GM23338 (cell line): Measurements from ENCODE around the gene LRCH3. TPM values are rescaled to one million over a fixed set of nuclear protein-coding genes. Genes with fewer than 3 reads are reported as not detected.

Experiments
- ATAC-seq: fragments of 200-7000 bp; cut with Tn5 transposase; 3 replicates; pipeline ENCODE4 v1.9.1; 2020
- DNase-seq: peaks from one replicate; pipeline ENCODE4 v3.0.0-alpha.2; 2015; ENCODE audit warnings: low spot score
- H2AFZ ChIP-seq: fragments of 200-600 bp; sonication (generic); 2 replicates; pipeline ENCODE4 v1.8.0; 2016; ENCODE audit warnings: antibody characterized with exemption, mild to moderate bottlenecking, moderate library complexity
- H3F3A ChIP-seq: fragments of 200-600 bp; sonication (generic); replicated peaks from 2 replicates; pipeline ENCODE4 v1.8.0; 2017; ENCODE audit warnings: antibody characterized with exemption, mixed run types, low read depth
- H3K27ac ChIP-seq: fragments of 200-600 bp; sonication (generic); 2 replicates; pipeline ENCODE4 v1.6.1; 2016; ENCODE audit warnings: low read depth
- H3K27me3 ChIP-seq: fragments of 200-600 bp; sonication (generic); 2 replicates; pipeline ENCODE4 v1.8.0; 2016; ENCODE audit warnings: mild to moderate bottlenecking, mixed run types, moderate library complexity; ENCODE audit not compliant: insufficient read depth
- H3K36me3 ChIP-seq: fragments of 200-600 bp; sonication (generic); 2 replicates; pipeline ENCODE4 v1.8.0; 2016; ENCODE audit warnings: mild to moderate bottlenecking; ENCODE audit not compliant: insufficient read depth
- H3K4me1 ChIP-seq: fragments of 200-600 bp; sonication (generic); 2 replicates; pipeline ENCODE4 v1.8.0; 2016; ENCODE audit warnings: mild to moderate bottlenecking, moderate library complexity; ENCODE audit not compliant: insufficient read depth
- H3K4me2 ChIP-seq: fragments of 200-600 bp; sonication (generic); 2 replicates; pipeline ENCODE4 v1.7.1; 2017; ENCODE audit warnings: mixed run types
- H3K4me3 ChIP-seq: fragments of 200-600 bp; sonication (generic); 2 replicates; pipeline ENCODE4 v1.6.1; 2016; ENCODE audit warnings: mixed run types
- H3K79me2 ChIP-seq: fragments of 200-600 bp; sonication (generic); replicated peaks from 2 replicates; pipeline ENCODE4 v1.8.0; 2017; ENCODE audit warnings: mild to moderate bottlenecking; ENCODE audit not compliant: insufficient read depth
- H3K9me2 ChIP-seq: fragments of 200-600 bp; sonication (generic); 2 replicates; pipeline ENCODE4 v1.8.0; 2017; ENCODE audit not compliant: insufficient read depth
- H4K20me1 ChIP-seq: fragments of 200-600 bp; sonication (generic); replicated peaks from 2 replicates; pipeline ENCODE4 v1.8.0; 2017; ENCODE audit warnings: mild to moderate bottlenecking; ENCODE audit not compliant: insufficient read depth
- H3K27ac Mint-ChIP-seq: 2 replicates; pipeline ENCODE4 v1.8.0; 2020; ENCODE audit warnings: inconsistent platforms, mild to moderate bottlenecking, moderate library complexity, mixed read lengths
- H3K27me3 Mint-ChIP-seq: 3 replicates; pipeline ENCODE4 v1.8.0; 2022; ENCODE audit warnings: low read depth, mild to moderate bottlenecking, moderate library complexity, mixed read lengths, inconsistent platforms; ENCODE audit not compliant: insufficient read depth, poor library complexity
- H3K36me3 Mint-ChIP-seq: 3 replicates; pipeline ENCODE4 v1.8.0; 2021; ENCODE audit warnings: low read depth, mild to moderate bottlenecking, inconsistent platforms, moderate library complexity, mixed read lengths
- H3K4me1 Mint-ChIP-seq: 3 replicates; pipeline ENCODE4 v1.8.0; 2020; ENCODE audit warnings: mild to moderate bottlenecking, inconsistent platforms, mixed read lengths
- H3K4me3 Mint-ChIP-seq: 3 replicates; pipeline ENCODE4 v1.8.0; 2021; ENCODE audit warnings: moderate library complexity, mild to moderate bottlenecking, inconsistent platforms, mixed read lengths
- H3K9me3 Mint-ChIP-seq: 3 replicates; pipeline ENCODE4 v1.8.0; 2020; ENCODE audit warnings: moderate library complexity, mild to moderate bottlenecking, inconsistent platforms, mixed read lengths
- NANOG ChIP-seq: IDR thresholded peaks from 2 replicates; pipeline ENCODE4 v1.6.1; 2016; ENCODE audit warnings: antibody characterized with exemption, borderline replicate concordance
- polyA plus RNA-seq: library from polyadenylated mRNA; unstranded; fragments of >200 nt; fragmentation: Nextera tagmentation; extraction: Ambion mirVana; gene quantifications from 2 replicates; pipeline ENCODE4 v1.2.1, GENCODE V29; 2016
- total RNA-seq: library from RNA; depleted of rRNA; stranded (reverse); fragments of >200 nt; shearing (Covaris generic); gene quantifications from 2 replicates; pipeline ENCODE4 v1.2.3, GENCODE V29; 2014
- TF ChIP-seq, protein P1 (sequence below): fragments of 250-450 bp; sonication (Bioruptor Pico); IDR thresholded peaks from 2 replicates; pipeline ENCODE4 v1.5.0; 2020; ENCODE audit warnings: mild to moderate bottlenecking, moderate library complexity
- TF ChIP-seq, protein P2 (sequence below), 2 experiments: fragments of 200-600 bp in 1 of 2; sonication (generic) in 1 of 2; conservative IDR thresholded peaks; 2 replicates each; pipeline versions ENCODE4 v1.5.1 to v1.6.1; 2016 to 2017; ENCODE audit warnings: antibody characterized with exemption in 2 of 2, low read depth in 2 of 2, mild to moderate bottlenecking in 2 of 2, moderate library complexity in 1 of 2
- TF ChIP-seq, protein P3 (sequence below): IDR thresholded peaks from 2 replicates; pipeline ENCODE4 v1.6.1; 2016; ENCODE audit warnings: antibody characterized with exemption

The LRCH3 gene
- total and polyA plus RNA-seq, 2 experiments from 2014 or later = 22.9 to 60.0 TPM

DNA sequence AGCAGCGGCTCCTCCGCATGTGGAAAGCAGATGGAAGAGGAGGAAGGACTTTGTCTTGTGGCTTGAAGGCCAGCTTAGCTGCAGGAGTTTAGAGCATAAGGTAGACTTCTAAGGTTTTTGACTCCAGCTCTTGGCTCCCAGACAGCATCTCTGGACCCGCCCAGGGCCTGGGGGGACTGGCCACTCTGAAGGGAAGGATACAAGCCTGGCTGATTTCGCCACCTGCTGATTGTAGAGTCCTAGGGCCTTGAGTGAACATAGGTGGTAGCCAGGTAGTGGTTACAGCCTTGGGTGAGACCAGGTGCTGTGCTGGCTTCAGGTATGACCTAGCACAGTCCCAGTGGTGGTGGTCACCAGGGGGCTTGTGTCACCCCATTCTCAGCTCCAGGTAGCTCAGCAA is 110.6 kb downstream of the LRCH3 start:
- no peak overlapping the region for H3K27ac ChIP-seq
- no peaks in the 10 kb centered on the region for H3K9me2 ChIP-seq
- Mint-ChIP-seq H3K4me1 (peaks cover 17% of the 10 kb centered on the region), H3K9me3 (no peaks in the 10 kb centered on the region; the same call in 1 of the 3 replicates), H3K36me3 (peaks cover 5% of the 10 kb centered on the region; the same call in 2 of the 3 replicates), H3K4me3 (no peak overlapping the region), H3K27me3 (peaks cover 5% of the 10 kb centered on the region), H3K27ac (no peak overlapping the region)
- H3K4me2 ChIP-seq = no peak overlapping the region
- no peak for TF ChIP-seq NANOG
- TF ChIP-seq, protein P1, sequence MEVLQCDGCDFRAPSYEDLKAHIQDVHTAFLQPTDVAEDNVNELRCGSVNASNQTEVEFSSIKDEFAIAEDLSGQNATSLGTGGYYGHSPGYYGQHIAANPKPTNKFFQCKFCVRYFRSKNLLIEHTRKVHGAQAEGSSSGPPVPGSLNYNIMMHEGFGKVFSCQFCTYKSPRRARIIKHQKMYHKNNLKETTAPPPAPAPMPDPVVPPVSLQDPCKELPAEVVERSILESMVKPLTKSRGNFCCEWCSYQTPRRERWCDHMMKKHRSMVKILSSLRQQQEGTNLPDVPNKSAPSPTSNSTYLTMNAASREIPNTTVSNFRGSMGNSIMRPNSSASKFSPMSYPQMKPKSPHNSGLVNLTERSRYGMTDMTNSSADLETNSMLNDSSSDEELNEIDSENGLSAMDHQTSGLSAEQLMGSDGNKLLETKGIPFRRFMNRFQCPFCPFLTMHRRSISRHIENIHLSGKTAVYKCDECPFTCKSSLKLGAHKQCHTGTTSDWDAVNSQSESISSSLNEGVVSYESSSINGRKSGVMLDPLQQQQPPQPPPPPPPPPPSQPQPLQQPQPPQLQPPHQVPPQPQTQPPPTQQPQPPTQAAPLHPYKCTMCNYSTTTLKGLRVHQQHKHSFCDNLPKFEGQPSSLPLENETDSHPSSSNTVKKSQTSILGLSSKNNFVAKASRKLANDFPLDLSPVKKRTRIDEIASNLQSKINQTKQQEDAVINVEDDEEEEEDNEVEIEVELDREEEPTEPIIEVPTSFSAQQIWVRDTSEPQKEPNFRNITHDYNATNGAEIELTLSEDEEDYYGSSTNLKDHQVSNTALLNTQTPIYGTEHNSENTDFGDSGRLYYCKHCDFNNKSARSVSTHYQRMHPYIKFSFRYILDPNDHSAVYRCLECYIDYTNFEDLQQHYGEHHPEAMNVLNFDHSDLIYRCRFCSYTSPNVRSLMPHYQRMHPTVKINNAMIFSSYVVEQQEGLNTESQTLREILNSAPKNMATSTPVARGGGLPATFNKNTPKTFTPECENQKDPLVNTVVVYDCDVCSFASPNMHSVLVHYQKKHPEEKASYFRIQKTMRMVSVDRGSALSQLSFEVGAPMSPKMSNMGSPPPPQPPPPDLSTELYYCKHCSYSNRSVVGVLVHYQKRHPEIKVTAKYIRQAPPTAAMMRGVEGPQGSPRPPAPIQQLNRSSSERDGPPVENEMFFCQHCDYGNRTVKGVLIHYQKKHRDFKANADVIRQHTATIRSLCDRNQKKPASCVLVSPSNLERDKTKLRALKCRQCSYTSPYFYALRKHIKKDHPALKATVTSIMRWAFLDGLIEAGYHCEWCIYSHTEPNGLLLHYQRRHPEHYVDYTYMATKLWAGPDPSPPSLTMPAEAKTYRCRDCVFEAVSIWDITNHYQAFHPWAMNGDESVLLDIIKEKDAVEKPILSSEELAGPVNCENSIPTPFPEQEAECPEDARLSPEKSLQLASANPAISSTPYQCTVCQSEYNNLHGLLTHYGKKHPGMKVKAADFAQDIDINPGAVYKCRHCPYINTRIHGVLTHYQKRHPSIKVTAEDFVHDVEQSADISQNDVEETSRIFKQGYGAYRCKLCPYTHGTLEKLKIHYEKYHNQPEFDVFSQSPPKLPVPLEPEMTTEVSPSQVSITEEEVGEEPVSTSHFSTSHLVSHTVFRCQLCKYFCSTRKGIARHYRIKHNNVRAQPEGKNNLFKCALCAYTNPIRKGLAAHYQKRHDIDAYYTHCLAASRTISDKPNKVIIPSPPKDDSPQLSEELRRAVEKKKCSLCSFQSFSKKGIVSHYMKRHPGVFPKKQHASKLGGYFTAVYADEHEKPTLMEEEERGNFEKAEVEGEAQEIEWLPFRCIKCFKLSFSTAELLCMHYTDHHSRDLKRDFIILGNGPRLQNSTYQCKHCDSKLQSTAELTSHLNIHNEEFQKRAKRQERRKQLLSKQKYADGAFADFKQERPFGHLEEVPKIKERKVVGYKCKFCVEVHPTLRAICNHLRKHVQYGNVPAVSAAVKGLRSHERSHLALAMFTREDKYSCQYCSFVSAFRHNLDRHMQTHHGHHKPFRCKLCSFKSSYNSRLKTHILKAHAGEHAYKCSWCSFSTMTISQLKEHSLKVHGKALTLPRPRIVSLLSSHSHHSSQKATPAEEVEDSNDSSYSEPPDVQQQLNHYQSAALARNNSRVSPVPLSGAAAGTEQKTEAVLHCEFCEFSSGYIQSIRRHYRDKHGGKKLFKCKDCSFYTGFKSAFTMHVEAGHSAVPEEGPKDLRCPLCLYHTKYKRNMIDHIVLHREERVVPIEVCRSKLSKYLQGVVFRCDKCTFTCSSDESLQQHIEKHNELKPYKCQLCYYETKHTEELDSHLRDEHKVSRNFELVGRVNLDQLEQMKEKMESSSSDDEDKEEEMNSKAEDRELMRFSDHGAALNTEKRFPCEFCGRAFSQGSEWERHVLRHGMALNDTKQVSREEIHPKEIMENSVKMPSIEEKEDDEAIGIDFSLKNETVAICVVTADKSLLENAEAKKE (CRISPR knock-in tag) = no peak
- TF ChIP-seq, protein P2, sequence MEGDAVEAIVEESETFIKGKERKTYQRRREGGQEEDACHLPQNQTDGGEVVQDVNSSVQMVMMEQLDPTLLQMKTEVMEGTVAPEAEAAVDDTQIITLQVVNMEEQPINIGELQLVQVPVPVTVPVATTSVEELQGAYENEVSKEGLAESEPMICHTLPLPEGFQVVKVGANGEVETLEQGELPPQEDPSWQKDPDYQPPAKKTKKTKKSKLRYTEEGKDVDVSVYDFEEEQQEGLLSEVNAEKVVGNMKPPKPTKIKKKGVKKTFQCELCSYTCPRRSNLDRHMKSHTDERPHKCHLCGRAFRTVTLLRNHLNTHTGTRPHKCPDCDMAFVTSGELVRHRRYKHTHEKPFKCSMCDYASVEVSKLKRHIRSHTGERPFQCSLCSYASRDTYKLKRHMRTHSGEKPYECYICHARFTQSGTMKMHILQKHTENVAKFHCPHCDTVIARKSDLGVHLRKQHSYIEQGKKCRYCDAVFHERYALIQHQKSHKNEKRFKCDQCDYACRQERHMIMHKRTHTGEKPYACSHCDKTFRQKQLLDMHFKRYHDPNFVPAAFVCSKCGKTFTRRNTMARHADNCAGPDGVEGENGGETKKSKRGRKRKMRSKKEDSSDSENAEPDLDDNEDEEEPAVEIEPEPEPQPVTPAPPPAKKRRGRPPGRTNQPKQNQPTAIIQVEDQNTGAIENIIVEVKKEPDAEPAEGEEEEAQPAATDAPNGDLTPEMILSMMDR (conservative IDR thresholded peaks at IDR 0.05; ENCODE audit: low read depth in 2 of 2) = peak in 1 of 2 experiments; percentile 42; a peak in 2 of 4 replicates
- TF ChIP-seq, protein P3, sequence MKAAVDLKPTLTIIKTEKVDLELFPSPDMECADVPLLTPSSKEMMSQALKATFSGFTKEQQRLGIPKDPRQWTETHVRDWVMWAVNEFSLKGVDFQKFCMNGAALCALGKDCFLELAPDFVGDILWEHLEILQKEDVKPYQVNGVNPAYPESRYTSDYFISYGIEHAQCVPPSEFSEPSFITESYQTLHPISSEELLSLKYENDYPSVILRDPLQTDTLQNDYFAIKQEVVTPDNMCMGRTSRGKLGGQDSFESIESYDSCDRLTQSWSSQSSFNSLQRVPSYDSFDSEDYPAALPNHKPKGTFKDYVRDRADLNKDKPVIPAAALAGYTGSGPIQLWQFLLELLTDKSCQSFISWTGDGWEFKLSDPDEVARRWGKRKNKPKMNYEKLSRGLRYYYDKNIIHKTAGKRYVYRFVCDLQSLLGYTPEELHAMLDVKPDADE = no peak
- H2AFZ ChIP-seq = no peak overlapping the region
- no peaks in the 10 kb centered on the region for H3K27me3 ChIP-seq
- no peaks in the 10 kb centered on the region for H4K20me1 ChIP-seq
- H3K4me1 ChIP-seq = 0 out of 2 replicates have a peak, but pooled peaks cover 4% of the 10 kb centered on the region
- no peak overlapping the region for H3K4me3 ChIP-seq
- ATAC-seq = no peak
- H3K36me3 ChIP-seq = no peaks in the 10 kb centered on the region
- no peaks in the 10 kb centered on the region for H3K79me2 ChIP-seq
- DNase-seq = no peak
- no peaks in the 10 kb centered on the region for H3F3A ChIP-seq
